Upper lobe of left lung (tissue), 4 donors: ENCODE measurements around the gene VAPA.

Source experiments
- CTCF ChIP-seq, 6 experiments: fragments of 450-650 bp in 4 of 6; fragments of 200-600 bp in 2 of 6; sonication (generic) in 2 of 6; IDR thresholded peaks; one replicate each; pipeline ENCODE4 v1.5.1; 2016 to 2019; ENCODE audit warnings: antibody characterized with exemption in 6 of 6
- EP300 ChIP-seq, 4 donors: sonication (generic); formaldehyde crosslinking; IDR thresholded peaks; one replicate each; pipeline ENCODE4 v1.5.1; 2017; ENCODE audit warnings: antibody characterized with exemption in 4 of 4, control low read depth in 2 of 4
- POLR2AphosphoS5 ChIP-seq, 2 donors: sonication (generic); formaldehyde crosslinking; IDR thresholded peaks; one replicate each; pipeline ENCODE4 v1.5.1; 2017; ENCODE audit warnings: antibody characterized with exemption in 2 of 2

GRCh38 chr18:9982711-9983110, 68.9 kb downstream of the VAPA start:
- TF ChIP-seq CTCF (IDR thresholded peaks at IDR 0.05), result no peak
- TF ChIP-seq POLR2AphosphoS5 (IDR thresholded peaks at IDR 0.05), result no peak
- no peak for TF ChIP-seq EP300 (IDR thresholded peaks at IDR 0.05)
